Vagina (tissue), 2 donors: Measurements from ENCODE around the gene DDR2.

ENCODE experiments used
- CTCF ChIP-seq, 3 experiments: fragments of 450-650 bp in 2 of 3; fragments of 200-600 bp in 1 of 3; sonication (generic) in 1 of 3; IDR thresholded peaks; one replicate each; pipeline ENCODE4 v1.5.1; 2017 to 2019; ENCODE audit warnings: antibody characterized with exemption in 3 of 3, mild to moderate bottlenecking in 2 of 3, moderate library complexity in 2 of 3
- POLR2A ChIP-seq, 2 donors: fragments of 450-650 bp; IDR thresholded peaks; one replicate each; pipeline ENCODE4 v1.6.1; 2017; ENCODE audit warnings: antibody characterized with exemption in 2 of 2, mild to moderate bottlenecking in 2 of 2, moderate library complexity in 2 of 2
- POLR2AphosphoS5 ChIP-seq, 2 donors: sonication (generic); formaldehyde crosslinking; IDR thresholded peaks; one replicate each; pipeline ENCODE4 v1.9.0; 2017; ENCODE audit warnings: antibody characterized with exemption in 2 of 2, mild to moderate bottlenecking in 2 of 2, low read depth in 1 of 2; ENCODE audit not compliant: insufficient read depth in 1 of 2

- no peak for TF ChIP-seq POLR2A (IDR thresholded peaks at IDR 0.05)
- no peak for TF ChIP-seq CTCF (IDR thresholded peaks at IDR 0.05)
- TF ChIP-seq POLR2AphosphoS5 (IDR thresholded peaks at IDR 0.05; ENCODE audit: insufficient read depth in 1 of 2, low read depth in 1 of 2) = no peak
Observed at GRCh38 chr1:162706003-162706402, 73.7 kb downstream of the DDR2 start.
